Activated T-cell treated with anti-CD3 and anti-CD28 coated beads, Interleukin-2, amount 50 U/mL, for 4 hours (primary cell): Measurements from ENCODE around the gene TMEM218. TPM values are rescaled to one million over a fixed set of nuclear protein-coding genes. Genes with fewer than 3 reads are reported as not detected.
"Not testable (repeated sequence)": the region's sequence is repeated elsewhere in the genome, so short reads cannot be mapped to it uniquely, and the experiment has no call there.

Source experiments
- ATAC-seq, 2 donors: fragments of 200-7000 bp; cut with Tn5 transposase; one replicate each; pipeline ENCODE4 v1.10.0; 2021
- DNase-seq: peaks from one replicate; pipeline ENCODE4 v3.0.0-alpha.2; 2020
- H3K27me3 Mint-ChIP-seq: one replicate; pipeline ENCODE4 v1.8.0; 2021; ENCODE audit warnings: low read depth, mixed read lengths
- H3K36me3 Mint-ChIP-seq: one replicate; pipeline ENCODE4 v1.8.0; 2022; ENCODE audit warnings: mixed read lengths; ENCODE audit not compliant: insufficient read depth
- H3K4me1 Mint-ChIP-seq: one replicate; pipeline ENCODE4 v1.8.0; 2021; ENCODE audit warnings: low read depth, mixed read lengths
- H3K4me3 Mint-ChIP-seq: one replicate; pipeline ENCODE4 v1.8.0; 2021; ENCODE audit warnings: mild to moderate bottlenecking, moderate library complexity, mixed read lengths
- H3K9me3 Mint-ChIP-seq: one replicate; pipeline ENCODE4 v1.8.0; 2021; ENCODE audit warnings: mixed read lengths
- total RNA-seq, 3 donors: library from RNA; stranded (reverse); gene quantifications; one replicate each; pipeline ENCODE4 v1.2.1, GENCODE V29; 2021

TMEM218 gene
- total RNA-seq, 3 donors from 2014 or later: 10.6 to 13.1 (median 12.3) TPM

- Mint-ChIP-seq H3K4me1 (peaks cover 3% of the 10 kb centered on the region), H3K9me3 (no peaks in the 10 kb centered on the region), H3K36me3 (no peaks in the 10 kb centered on the region), H3K27me3 (peaks cover 51% of the 10 kb centered on the region), H3K4me3 (no peak overlapping the region)
- DNase-seq (no peak), ATAC-seq (no peak)
Observed at GRCh38 chr11:125069796-125070195, 41.6 kb downstream of the TMEM218 start.

GRCh38 chr11:125069008-125069407 is 42.4 kb downstream of the TMEM218 start:
- H3K27me3 Mint-ChIP-seq: peaks cover 56% of the 10 kb centered on the region
- no peaks in the 10 kb centered on the region for H3K36me3 Mint-ChIP-seq
- H3K9me3 Mint-ChIP-seq: no peaks in the 10 kb centered on the region
- peaks cover 4% of the 10 kb centered on the region for H3K4me1 Mint-ChIP-seq
- no peak for ATAC-seq
- no peak for DNase-seq
- no peak overlapping the region for H3K4me3 Mint-ChIP-seq

GRCh38 chr11:125068368-125068767 is 43.1 kb downstream of the TMEM218 start:
- DNase-seq: no peak
- Mint-ChIP-seq H3K4me3 (no peak overlapping the region), H3K9me3 (no peaks in the 10 kb centered on the region), H3K27me3 (peaks cover 56% of the 10 kb centered on the region), H3K4me1 (peaks cover 9% of the 10 kb centered on the region), H3K36me3 (no peaks in the 10 kb centered on the region)
- no peak for ATAC-seq

GRCh38 chr11:125064070-125064469 is 47.4 kb downstream of the TMEM218 start:
- no peak for DNase-seq
- Mint-ChIP-seq H3K4me1 (peaks cover 11% of the 10 kb centered on the region), H3K4me3 (peak overlapping the region; percentile 69), H3K27me3 (peaks cover 46% of the 10 kb centered on the region), H3K36me3 (no peaks in the 10 kb centered on the region), H3K9me3 (no peaks in the 10 kb centered on the region)
- no peak for ATAC-seq

GRCh38 chr11:125063429-125064043 is 47.9 kb downstream of the TMEM218 start:
- Mint-ChIP-seq H3K9me3 (no peaks in the 10 kb centered on the region), H3K4me3 (peak overlapping the region; percentile 69), H3K36me3 (no peaks in the 10 kb centered on the region), H3K27me3 (peaks cover 45% of the 10 kb centered on the region), H3K4me1 (peaks cover 11% of the 10 kb centered on the region)
- peak; percentile 20 to 29 for ATAC-seq
- no peak for DNase-seq

GRCh38 chr11:125062931-125063428 is 48.4 kb downstream of the TMEM218 start, which contains the start of gene SLC37A2:
TSS of gene SLC37A2 (plus strand) at chr11:125063305. CDS start at chr11:125063368, 63 bp downstream.
- peaks cover 11% of the 10 kb centered on the region for H3K4me1 Mint-ChIP-seq
- H3K36me3 Mint-ChIP-seq: no peaks in the 10 kb centered on the region
- peaks cover 41% of the 10 kb centered on the region for H3K27me3 Mint-ChIP-seq
- peak within 1 kb of the TSS; percentile 82 for H3K4me3 Mint-ChIP-seq
- peak; percentile 74 to 86 for ATAC-seq
- DNase-seq: peak; percentile 25
- H3K9me3 Mint-ChIP-seq: no peaks in the 10 kb centered on the region

GRCh38 chr11:125062218-125062930 is 49.1 kb downstream of the TMEM218 start:
- DNase-seq: no peak
- H3K4me1 Mint-ChIP-seq: peaks cover 11% of the 10 kb centered on the region
- ATAC-seq: peak; percentile 41 to 42
- H3K4me3 Mint-ChIP-seq: peak overlapping the region; percentile 82
- no peaks in the 10 kb centered on the region for H3K9me3 Mint-ChIP-seq
- H3K36me3 Mint-ChIP-seq: no peaks in the 10 kb centered on the region
- peaks cover 36% of the 10 kb centered on the region for H3K27me3 Mint-ChIP-seq

- ATAC-seq: no peak
- Mint-ChIP-seq H3K36me3 (no peaks in the 10 kb centered on the region), H3K4me1 (peaks cover 11% of the 10 kb centered on the region), H3K9me3 (no peaks in the 10 kb centered on the region), H3K27me3 (peaks cover 32% of the 10 kb centered on the region), H3K4me3 (no peak overlapping the region)
- no peak for DNase-seq
Observed at GRCh38 chr11:125061281-125061680, 50.1 kb downstream of the TMEM218 start.

GRCh38 chr11:125057693-125058016 is 53.8 kb downstream of the TMEM218 start:
- DNase-seq: no peak
- Mint-ChIP-seq H3K4me1 (peaks cover 2% of the 10 kb centered on the region), H3K36me3 (no peaks in the 10 kb centered on the region), H3K9me3 (no peaks in the 10 kb centered on the region), H3K4me3 (no peak overlapping the region), H3K27me3 (peaks cover 6% of the 10 kb centered on the region)
- ATAC-seq: no peak

GRCh38 chr11:125056931-125057692 is 54.3 kb downstream of the TMEM218 start:
- Mint-ChIP-seq H3K4me3 (no peak overlapping the region), H3K9me3 (no peaks in the 10 kb centered on the region), H3K36me3 (no peaks in the 10 kb centered on the region), H3K27me3 (peaks cover 2% of the 10 kb centered on the region), H3K4me1 (no peaks in the 10 kb centered on the region)
- ATAC-seq (no peak), DNase-seq (no peak)

GRCh38 chr11:125056111-125056510 is 55.3 kb downstream of the TMEM218 start:
- not testable (repeated sequence) for H3K9me3 Mint-ChIP-seq, H3K4me3 Mint-ChIP-seq, DNase-seq, H3K4me1 Mint-ChIP-seq, H3K36me3 Mint-ChIP-seq, H3K27me3 Mint-ChIP-seq, ATAC-seq

- Mint-ChIP-seq H3K36me3 (no peaks in the 10 kb centered on the region), H3K4me1 (no peaks in the 10 kb centered on the region), H3K9me3 (no peaks in the 10 kb centered on the region), H3K4me3 (no peak overlapping the region), H3K27me3 (no peaks in the 10 kb centered on the region)
- ATAC-seq (no peak), DNase-seq (no peak)
Observed at GRCh38 chr11:125055107-125055715, 56.2 kb downstream of the TMEM218 start.

- Mint-ChIP-seq H3K36me3 (no peaks in the 10 kb centered on the region), H3K4me1 (no peaks in the 10 kb centered on the region), H3K4me3 (no peak overlapping the region), H3K9me3 (no peaks in the 10 kb centered on the region), H3K27me3 (no peaks in the 10 kb centered on the region)
- ATAC-seq: no peak
- no peak for DNase-seq
Observed at GRCh38 chr11:125053167-125053566, 58.3 kb downstream of the TMEM218 start.

- Mint-ChIP-seq H3K4me3 (no peak overlapping the region), H3K9me3 (no peaks in the 10 kb centered on the region), H3K4me1 (no peaks in the 10 kb centered on the region), H3K27me3 (no peaks in the 10 kb centered on the region), H3K36me3 (no peaks in the 10 kb centered on the region)
- DNase-seq (no peak), ATAC-seq (no peak)
Observed at GRCh38 chr11:125052047-125052446, 59.4 kb downstream of the TMEM218 start.
